SK-N-MC (cell line): ENCODE results near the gene BTBD16.

Experiments
- EZH2 ChIP-seq: fragments of 200-600 bp; sonication (generic); IDR thresholded peaks from one replicate; pipeline ENCODE4 v1.6.1; 2017; ENCODE audit warnings: antibody characterized with exemption
- POLR2AphosphoS5 ChIP-seq: IDR thresholded peaks from 2 replicates; pipeline ENCODE4 v1.6.1; 2012; ENCODE audit warnings: mild to moderate bottlenecking, low read depth, low read length, borderline replicate concordance

GRCh38 chr10:122336961-122337360 lies 65.9 kb downstream of the BTBD16 start:
- TF ChIP-seq EZH2 (no peak), POLR2AphosphoS5 (no peak)
